HG03520 (cell line): ENCODE results near the gene IL6ST.

Source experiments
- ATAC-seq: cut with Tn5 transposase; IDR thresholded peaks from one replicate; pipeline ENCODE4 v1.9.1; 2021; ENCODE audit warnings: mild to moderate bottlenecking, moderate library complexity; ENCODE audit not compliant: unreplicated experiment

Gene IL6ST

GRCh38 chr5:55923177-55923771, 71.5 kb downstream of the IL6ST start:
- no peak for ATAC-seq

GRCh38 chr5:55921617-55922016, 73.1 kb downstream of the IL6ST start:
- ATAC-seq, result no peak

GRCh38 chr5:55920784-55921183, 74.0 kb downstream of the IL6ST start:
- ATAC-seq, result no peak

- no peak for ATAC-seq
These were observed 75.1 kb downstream of the IL6ST start for GRCh38 chr5:55919625-55920024.

GRCh38 chr5:55918087-55919035, 76.4 kb downstream of the IL6ST start:
- ATAC-seq, result no peak

GRCh38 chr5:55917402-55918086, 77.2 kb downstream of the IL6ST start:
- ATAC-seq, result no peak

- no peak for ATAC-seq
These were observed 77.8 kb downstream of the IL6ST start for GRCh38 chr5:55916986-55917385.

- ATAC-seq, result no peak
These were observed 79.0 kb downstream of the IL6ST start for GRCh38 chr5:55915783-55916182.

GRCh38 chr5:55914971-55915370, 79.8 kb downstream of the IL6ST start:
- no peak for ATAC-seq

- ATAC-seq, result peak; percentile 89
These were observed 81.0 kb downstream of the IL6ST start for GRCh38 chr5:55913466-55914413.

GRCh38 chr5:55911784-55912653, 82.7 kb downstream of the IL6ST start:
- ATAC-seq, result no peak

GRCh38 chr5:55908804-55909203, 86.0 kb downstream of the IL6ST start:
- no peak for ATAC-seq

GRCh38 chr5:55907927-55908326, 86.8 kb downstream of the IL6ST start:
- no peak for ATAC-seq

GRCh38 chr5:55905251-55905650, 89.5 kb downstream of the IL6ST start:
- ATAC-seq, result no peak

GRCh38 chr5:55904152-55904551, 90.6 kb downstream of the IL6ST start:
- no peak for ATAC-seq

GRCh38 chr5:55903121-55903701, 91.6 kb downstream of the IL6ST start:
- peak; percentile 94 for ATAC-seq

- ATAC-seq, result no peak
These were observed 92.1 kb downstream of the IL6ST start for GRCh38 chr5:55902696-55903095.

GRCh38 chr5:55900776-55901175, 94.0 kb downstream of the IL6ST start:
- no peak for ATAC-seq

GRCh38 chr5:55900068-55900467, 94.7 kb downstream of the IL6ST start:
- no peak for ATAC-seq
